Measurements from ENCODE around the gene PTPN6. TPM values are rescaled to one million over a fixed set of nuclear protein-coding genes. Genes with fewer than 3 reads are reported as not detected.

The PTPN6 gene
- total RNA-seq, 1 donor from 2014 or later: 154 TPM

- Histone ChIP-seq H3K36me3 (peaks cover 24% of the 10 kb centered on the region), H3K27ac (peak overlapping the region; percentile 94), H3K4me3 (peak overlapping the region; percentile 46), H3K27me3 (no peaks in the 10 kb centered on the region), H3K4me1 (peaks cover 59% of the 10 kb centered on the region), H3K9me3 (no peaks in the 10 kb centered on the region)
- intact Hi-C loops (cut with DNase I): loop anchor here (10.0 kb wide), 1 partner anchor 152 kb away; no protein-coding TSS in a partner anchor
- DNase-seq: peak; percentile 88
- peak; percentile 61 for ATAC-seq
- TF ChIP-seq CTCF (IDR thresholded peaks at IDR 0.05): no peak
Observed at GRCh38 chr12:6962285-6963015, 11.3 kb downstream of the PTPN6 start.

- no peak for TF ChIP-seq CTCF (IDR thresholded peaks at IDR 0.05)
Observed at GRCh38 chr12:6963016-6963731, 12.0 kb downstream of the PTPN6 start.

GRCh38 chr12:6963791-6964413 lies 12.7 kb downstream of the PTPN6 start:
- Histone ChIP-seq H3K4me1 (peaks cover 51% of the 10 kb centered on the region), H3K27me3 (no peaks in the 10 kb centered on the region), H3K9me3 (no peaks in the 10 kb centered on the region), H3K27ac (peak overlapping the region; percentile 94), H3K36me3 (peaks cover 38% of the 10 kb centered on the region), H3K4me3 (peak overlapping the region; percentile 46)
- ATAC-seq (no peak), DNase-seq (peak; percentile 69)
- intact Hi-C loops (cut with DNase I): loop anchor here (10.0 kb wide), 1 partner anchor 151 kb away; no protein-coding TSS in a partner anchor
- TF ChIP-seq CTCF (IDR thresholded peaks at IDR 0.05): no peak

More at GRCh38 chr12:6963016-6963731, 12.0 kb downstream of the PTPN6 start:
- Histone ChIP-seq H3K27ac (peak overlapping the region; percentile 94), H3K4me3 (peak overlapping the region; percentile 46), H3K27me3 (no peaks in the 10 kb centered on the region), H3K36me3 (peaks cover 31% of the 10 kb centered on the region), H3K4me1 (peaks cover 53% of the 10 kb centered on the region), H3K9me3 (no peaks in the 10 kb centered on the region)
- peak; percentile 96 for DNase-seq
- ATAC-seq: peak; percentile 80
- intact Hi-C loops (cut with DNase I): loop anchor here (10.0 kb wide), 1 partner anchor 152 kb away; no protein-coding TSS in a partner anchor

DNA sequence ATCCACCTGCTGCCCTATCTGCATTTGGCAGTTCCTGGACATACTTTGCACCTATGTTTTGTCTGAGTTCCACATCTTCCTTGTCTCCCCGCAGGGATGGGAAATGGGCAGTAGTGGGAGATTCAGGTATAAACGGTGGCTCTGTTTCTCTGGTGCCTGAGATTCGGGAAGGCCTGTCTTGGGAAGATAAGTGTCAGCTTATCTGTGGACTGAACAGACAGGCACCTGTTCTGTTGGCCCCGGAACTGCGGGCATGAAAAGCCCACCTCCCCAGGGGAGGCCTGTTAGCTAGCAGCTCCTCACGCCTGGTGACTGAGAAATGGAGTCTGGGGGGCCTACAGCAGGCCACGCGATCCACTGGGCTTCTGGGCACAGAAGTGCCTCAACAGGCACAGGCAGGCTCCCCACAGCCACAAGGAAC lies 13.5 kb downstream of the PTPN6 start:
- H3K4me3 ChIP-seq: peak overlapping the region; percentile 46
- no peaks in the 10 kb centered on the region for H3K27me3 ChIP-seq
- H3K27ac ChIP-seq: peak overlapping the region; percentile 67
- intact Hi-C loops (cut with DNase I): loop anchor here (10.0 kb wide), 1 partner anchor 150 kb away; no protein-coding TSS in a partner anchor
- TF ChIP-seq CTCF (IDR thresholded peaks at IDR 0.05): no peak
- peaks cover 42% of the 10 kb centered on the region for H3K36me3 ChIP-seq
- no peak for DNase-seq
- H3K4me1 ChIP-seq: peaks cover 51% of the 10 kb centered on the region
- no peaks in the 10 kb centered on the region for H3K9me3 ChIP-seq
- no peak for ATAC-seq

DNA sequence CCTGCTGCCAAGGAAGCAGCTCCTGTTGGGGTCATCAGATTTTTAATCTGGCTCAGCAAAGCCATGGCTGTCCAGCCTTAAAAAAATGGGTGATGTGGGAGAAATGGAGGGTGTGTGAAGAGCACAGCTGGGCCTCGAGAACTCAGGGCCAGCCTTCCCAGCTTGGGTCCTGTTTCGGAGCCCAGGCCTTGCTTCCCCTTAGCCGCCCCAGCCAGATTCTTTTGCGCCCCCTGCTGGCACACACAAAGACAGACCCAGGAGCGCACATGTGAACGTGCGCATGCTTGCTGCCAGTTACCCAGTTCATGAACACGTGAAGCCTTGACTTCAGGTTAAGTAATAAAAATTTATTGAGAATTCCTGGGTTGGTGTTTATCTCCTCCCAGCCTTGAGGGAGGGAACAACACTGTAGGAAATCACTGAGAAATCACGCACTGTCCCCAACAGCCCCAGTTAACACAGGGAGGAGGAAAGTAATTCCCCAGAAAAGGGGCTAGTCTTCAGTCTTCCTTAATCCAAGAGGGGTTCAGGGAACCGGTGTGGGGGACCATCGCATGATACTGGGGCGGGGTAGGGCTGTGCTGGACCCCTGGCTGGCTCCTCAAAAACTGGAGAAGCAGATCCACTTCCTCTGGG lies 14.0 kb downstream of the PTPN6 start:
- peak overlapping the region; percentile 46 for H3K4me3 ChIP-seq
- DNase-seq (peak; percentile 91), ATAC-seq (peak; percentile 61)
- peaks cover 50% of the 10 kb centered on the region for H3K4me1 ChIP-seq
- H3K9me3 ChIP-seq: no peaks in the 10 kb centered on the region
- H3K27me3 ChIP-seq: no peaks in the 10 kb centered on the region
- H3K27ac ChIP-seq: peak overlapping the region; percentile 67
- intact Hi-C loops (cut with DNase I): loop anchor here (10.0 kb wide), 1 partner anchor 150 kb away; no protein-coding TSS in a partner anchor
- H3K36me3 ChIP-seq: peaks cover 42% of the 10 kb centered on the region
- peak; percentile 88 for TF ChIP-seq CTCF (IDR thresholded peaks at IDR 0.05)
